A549 (cell line): ENCODE data around the gene RAB29. TPM values are rescaled to one million over a fixed set of nuclear protein-coding genes. Genes with fewer than 3 reads are reported as not detected.

Source experiments
- ATAC-seq, 2 experiments: fragments of 200-7000 bp in 1 of 2; fragments of >200 bp in 1 of 2; cut with Nextera tagmentation in 1 of 2; cut with Tn5 transposase in 1 of 2; 3 replicates each; pipeline versions ENCODE4 v1.8.0 to v1.9.1; 2018 to 2020; ENCODE audit warnings: mild to moderate bottlenecking in 1 of 2, moderate library complexity in 1 of 2
- CTCF ChIA-PET: fragments of 300-600 bp; sonication (Branson Sonifier 250); formaldehyde crosslinking; extraction: SDS; loops from one replicate; lab custom pipeline; 2021; ENCODE audit warnings: antibody characterized with exemption, inconsistent platforms; lab: Yijun Ruan, JAX
- POLR2A ChIA-PET: fragments of 350-600 bp; formaldehyde crosslinking; extraction: SDS; loops from one replicate; lab custom pipeline; 2021; ENCODE audit warnings: antibody characterized with exemption, inconsistent platforms; lab: Yijun Ruan, JAX
- DNase-seq, 2 experiments: peaks; one replicate each; pipeline versions ENCODE4 v3.0.0 to v3.0.0-alpha.2; 2011 to 2016; ENCODE audit warnings: low read depth in 1 of 2, low spot score in 1 of 2
- FAIRE-seq: peaks from 2 replicates; lab custom pipeline; 2011; peaks lifted over from hg19 to GRCh38; lab: Jason Lieb, UNC
- H3K27ac ChIP-seq, 2 experiments: fragments of >200 bp; sonication (Bioruptor Twin); formaldehyde crosslinking; 3 replicates each; pipeline ENCODE4 v1.5.1; 2016 to 2017
- H3K4me1 ChIP-seq: fragments of >200 bp; sonication (Bioruptor Twin); formaldehyde crosslinking; 3 replicates; pipeline ENCODE4 v1.6.1; 2016
- H3K4me2 ChIP-seq: fragments of >200 bp; sonication (Bioruptor Twin); formaldehyde crosslinking; 3 replicates; pipeline ENCODE4 v1.6.1; 2016
- H3K4me3 ChIP-seq: fragments of >200 bp; sonication (Bioruptor Twin); formaldehyde crosslinking; 3 replicates; pipeline ENCODE4 v1.5.1; 2016
- H3K9me3 ChIP-seq: fragments of >200 bp; sonication (Bioruptor Twin); formaldehyde crosslinking; 3 replicates; pipeline ENCODE4 v1.6.1; 2016
- ATOH8 ChIP-seq: fragments of 250-450 bp; sonication (Bioruptor Pico); IDR thresholded peaks from 2 replicates; pipeline ENCODE4 v1.5.0; 2020; ENCODE audit warnings: low read depth, mild to moderate bottlenecking, moderate library complexity
- BCL3 ChIP-seq: fragments of >200 bp; sonication (Bioruptor Twin); formaldehyde crosslinking; IDR thresholded peaks from 3 replicates; pipeline ENCODE4 v1.6.1; 2016
- BHLHE40 ChIP-seq: IDR thresholded peaks from 2 replicates; pipeline ENCODE4 v1.6.1; 2012; ENCODE audit warnings: low read depth, low read length, inconsistent platforms
- CBX2 ChIP-seq: fragments of 200-600 bp; sonication (generic); IDR thresholded peaks from 2 replicates; pipeline ENCODE4 v1.6.1; 2016; ENCODE audit warnings: low read depth, mild to moderate bottlenecking, borderline replicate concordance
- CBX8 ChIP-seq: fragments of 200-600 bp; sonication (generic); IDR thresholded peaks from 2 replicates; pipeline ENCODE4 v1.6.1; 2016
- CEBPB ChIP-seq, 2 experiments: fragments of >200 bp in 1 of 2; sonication (Bioruptor Twin) in 1 of 2; formaldehyde crosslinking in 1 of 2; IDR thresholded peaks; 2 replicates each; pipeline ENCODE4 v1.6.1; 2012 to 2016
- CHD2 ChIP-seq: fragments of 150-350 bp; IDR thresholded peaks from 2 replicates; pipeline ENCODE4 v1.6.1; 2014; ENCODE audit warnings: low read length; ENCODE audit not compliant: partially characterized antibody
- CHD4 ChIP-seq: fragments of 200-600 bp; sonication (generic); IDR thresholded peaks from 2 replicates; pipeline ENCODE4 v1.6.1; 2016; ENCODE audit warnings: antibody characterized with exemption, mild to moderate bottlenecking, borderline replicate concordance
- E2F6 ChIP-seq: IDR thresholded peaks from 2 replicates; pipeline ENCODE4 v1.6.1; 2012; ENCODE audit warnings: low read depth, borderline replicate concordance
- EHMT2 ChIP-seq: fragments of 200-600 bp; sonication (generic); IDR thresholded peaks from 2 replicates; pipeline ENCODE4 v1.6.1; 2016; ENCODE audit warnings: antibody characterized with exemption, low read depth, mild to moderate bottlenecking, moderate library complexity
- ELK1 ChIP-seq: fragments of 150-350 bp; IDR thresholded peaks from 2 replicates; pipeline ENCODE4 v1.6.1; 2014; ENCODE audit warnings: low read depth, mild to moderate bottlenecking, low read length
- EP300 ChIP-seq, 2 experiments: fragments of >200 bp; sonication (Bioruptor Twin); formaldehyde crosslinking; IDR thresholded peaks; 2 replicates in 1 of 2; 3 replicates in 1 of 2; pipeline ENCODE4 v1.6.1; 2016 to 2017
- FOSB ChIP-seq: fragments of 250-450 bp; sonication (Bioruptor Pico); IDR thresholded peaks from 2 replicates; pipeline ENCODE4 v1.5.0; 2020; ENCODE audit warnings: mild to moderate bottlenecking, moderate library complexity
- FOSL2 ChIP-seq, 2 experiments: fragments of 450-650 bp in 1 of 2; fragments of >200 bp in 1 of 2; sonication (Bioruptor Twin) in 1 of 2; formaldehyde crosslinking; IDR thresholded peaks; 2 replicates each; pipeline versions ENCODE4 v1.5.0 to v1.6.1; 2016 to 2020; ENCODE audit warnings: mild to moderate bottlenecking in 1 of 2, moderate library complexity in 1 of 2
- FOXS1 ChIP-seq: fragments of 250-450 bp; sonication (Bioruptor Pico); IDR thresholded peaks from 2 replicates; pipeline ENCODE4 v1.5.0; 2020; ENCODE audit warnings: mild to moderate bottlenecking, moderate library complexity
- HDAC2 ChIP-seq: fragments of 200-600 bp; sonication (generic); IDR thresholded peaks from 2 replicates; pipeline ENCODE4 v1.6.1; 2016
- HES2 ChIP-seq: fragments of >200 bp; sonication (Bioruptor Twin); formaldehyde crosslinking; IDR thresholded peaks from 2 replicates; pipeline ENCODE4 v1.6.1; 2016
- HOXB5 ChIP-seq: fragments of 250-450 bp; sonication (Bioruptor Pico); IDR thresholded peaks from 2 replicates; pipeline ENCODE4 v1.5.0; 2020; ENCODE audit warnings: mild to moderate bottlenecking, moderate library complexity
- JUNB ChIP-seq: fragments of >200 bp; sonication (Bioruptor Twin); formaldehyde crosslinking; IDR thresholded peaks from 2 replicates; pipeline ENCODE4 v1.6.1; 2016
- KDM5A ChIP-seq: fragments of 200-600 bp; sonication (generic); IDR thresholded peaks from 2 replicates; pipeline ENCODE4 v1.6.1; 2016; ENCODE audit warnings: antibody characterized with exemption, mild to moderate bottlenecking
- MAX ChIP-seq: IDR thresholded peaks from 2 replicates; pipeline ENCODE4 v1.6.1; 2012
- MAZ ChIP-seq: fragments of 150-350 bp; IDR thresholded peaks from 2 replicates; pipeline ENCODE4 v1.6.1; 2014; ENCODE audit warnings: antibody characterized with exemption, low read depth, low read length, borderline replicate concordance
- MYC ChIP-seq: IDR thresholded peaks from 2 replicates; pipeline ENCODE4 v1.6.1; 2012; ENCODE audit warnings: mild to moderate bottlenecking, inconsistent platforms, low read length, improper control_type of control experiment, borderline replicate concordance
- NFE2L2 ChIP-seq: fragments of 150-350 bp; conservative IDR thresholded peaks from 2 replicates; pipeline ENCODE4 v1.6.1; 2014; ENCODE audit warnings: low read length
- PHF8 ChIP-seq: fragments of 200-600 bp; sonication (generic); IDR thresholded peaks from 2 replicates; pipeline ENCODE4 v1.6.1; 2016; ENCODE audit warnings: low read depth, mild to moderate bottlenecking, antibody characterized with exemption, moderate library complexity, borderline replicate concordance
- POLR2AphosphoS2 ChIP-seq: conservative IDR thresholded peaks from 2 replicates; pipeline ENCODE4 v1.6.1; 2012; ENCODE audit warnings: low read length, improper control_type of control experiment, inconsistent platforms
- RAD21 ChIP-seq, 2 experiments: fragments of >200 bp in 1 of 2; sonication (Bioruptor Twin) in 1 of 2; formaldehyde crosslinking in 1 of 2; IDR thresholded peaks in 1 of 2; conservative IDR thresholded peaks in 1 of 2; 2 replicates in 1 of 2; 3 replicates in 1 of 2; pipeline ENCODE4 v1.6.1; 2012 to 2018; ENCODE audit warnings: inconsistent platforms in 1 of 2
- RARB ChIP-seq: fragments of 250-450 bp; sonication (Bioruptor Pico); IDR thresholded peaks from 2 replicates; pipeline ENCODE4 v1.8.0; 2021; ENCODE audit warnings: mild to moderate bottlenecking, moderate library complexity
- RCOR1 ChIP-seq: fragments of 150-350 bp; IDR thresholded peaks from 2 replicates; pipeline ENCODE4 v1.6.1; 2014; ENCODE audit warnings: antibody characterized with exemption, low read length, low read depth
- RFX5 ChIP-seq: fragments of 450-650 bp; IDR thresholded peaks from 2 replicates; pipeline ENCODE4 v1.7.1; 2014; ENCODE audit warnings: antibody characterized with exemption, mild to moderate bottlenecking, moderate library complexity
- RNF2 ChIP-seq: fragments of 200-600 bp; sonication (generic); IDR thresholded peaks from 2 replicates; pipeline ENCODE4 v1.6.1; 2016; ENCODE audit warnings: low read depth, mild to moderate bottlenecking, antibody characterized with exemption, moderate library complexity, borderline replicate concordance
- SMC3 ChIP-seq: fragments of >200 bp; sonication (Bioruptor Twin); formaldehyde crosslinking; IDR thresholded peaks from 3 replicates; pipeline ENCODE4 v1.6.1; 2018; ENCODE audit warnings: inconsistent platforms
- SREBF2 ChIP-seq: fragments of 450-650 bp; IDR thresholded peaks from 2 replicates; pipeline ENCODE4 v1.6.1; 2014; ENCODE audit warnings: mild to moderate bottlenecking, moderate library complexity
- TP53 ChIP-seq: fragments of 250-450 bp; sonication (Bioruptor Pico); IDR thresholded peaks from 2 replicates; pipeline ENCODE4 v1.5.0; 2021; ENCODE audit warnings: mild to moderate bottlenecking, moderate library complexity
- ZC3H11A ChIP-seq: fragments of 450-650 bp; IDR thresholded peaks from 2 replicates; pipeline ENCODE4 v1.6.1; 2014; ENCODE audit warnings: antibody characterized with exemption, mild to moderate bottlenecking
- ZFP36 ChIP-seq: fragments of 450-650 bp; IDR thresholded peaks from 2 replicates; pipeline ENCODE4 v1.6.1; 2014; ENCODE audit warnings: borderline replicate concordance; ENCODE audit not compliant: partially characterized antibody
- ZNF302 ChIP-seq: fragments of 250-450 bp; sonication (Bioruptor Pico); IDR thresholded peaks from 2 replicates; pipeline ENCODE4 v1.9.0; 2021; ENCODE audit warnings: inconsistent platforms, mild to moderate bottlenecking, moderate library complexity
- ZSCAN20 ChIP-seq: fragments of 250-450 bp; sonication (Bioruptor Pico); IDR thresholded peaks from 2 replicates; pipeline ENCODE4 v1.8.0; 2022; ENCODE audit warnings: mild to moderate bottlenecking, moderate library complexity
- WGBS: methylation state at CpG from one replicate; pipeline ENCODE4 v1.1.6; 2017; ENCODE audit errors: missing lambda C conversion rate; 5-methylcytosine and 5-hydroxymethylcytosine counted together
- polyA plus RNA-seq, 4 experiments: library from polyadenylated mRNA; depleted of rRNA in 3 of 4; stranded (reverse); fragments of >200 nt; fragmentation: RNase III in 1 of 4; extraction: RNeasy Plus Mini Kit Qiagen cat#74134 plus additional on column Dnase treatment in 1 of 4; gene quantifications; 2 replicates in 3 of 4; 3 replicates in 1 of 4; pipeline ENCODE4 v1.2.3, GENCODE V29; 2011 to 2017

Gene RAB29
- polyA plus RNA-seq, 2 of the 4 experiments (the other 2 are of a cell fraction) = 9.8 to 17.9 TPM

GRCh38 chr1:205750138-205751035 lies 24.9 kb downstream of the RAB29 start, which contains the start of gene NUCKS1:
Gene NUCKS1, minus strand, starts transcription at chr1:205750182. Its CDS starts 209 bp downstream, at chr1:205749973.
- Histone ChIP-seq H3K9me3 (no peaks in the 10 kb centered on the region), H3K4me1 (peaks cover 28% of the 10 kb centered on the region), H3K27ac (peak within 1 kb of the TSS; percentile 99 to 100), H3K4me2 (peak within 1 kb of the TSS; percentile 98), H3K4me3 (peak within 1 kb of the TSS; percentile 99)
- ATAC-seq = peak; percentile 86
- peak; percentile 86 to 100 for DNase-seq
- ChIA-PET CTCF (interaction anchor here (1.2 kb wide), 1 partner anchor 9 kb away, joined by 3 read pairs; no protein-coding TSS in a partner anchor), POLR2A (interaction anchor here (1.2 kb wide), 1 partner anchor 11 kb away, joined by 11 read pairs; no protein-coding TSS in a partner anchor)
- peak; percentile 95 for FAIRE-seq
- WGBS = under 1% methylated on average over 23 of the region's 27 CpGs
- no peak for TF ChIP-seq FOXS1 (CRISPR knock-in tag)
- no peak for TF ChIP-seq CBX2
- no peak for TF ChIP-seq ZNF302 (CRISPR knock-in tag)
- no peak for TF ChIP-seq SMC3
- no peak for TF ChIP-seq RFX5
- no peak for TF ChIP-seq CBX8
- peak; percentile 93 for TF ChIP-seq MAX
- no peak for TF ChIP-seq CEBPB (IDR thresholded peaks at IDR 0.05)
- no peak for TF ChIP-seq KDM5A
- no peak for TF ChIP-seq MAZ
- TF ChIP-seq RNF2 = no peak
- TF ChIP-seq MYC = peak; percentile 59; the same call in 1 of the 2 replicates
- TF ChIP-seq TP53 = no peak
- TF ChIP-seq BHLHE40 = no peak
- TF ChIP-seq RAD21 (conservative IDR thresholded peaks at IDR 0.05 in 1 of 2, IDR thresholded peaks at IDR 0.05 in 1 of 2) = no peak
- TF ChIP-seq ZFP36 = no peak
- no peak for TF ChIP-seq HOXB5 (CRISPR knock-in tag)
- TF ChIP-seq HDAC2 = peak; percentile 99
- TF ChIP-seq ELK1 = no peak
- TF ChIP-seq RARB = no peak
- TF ChIP-seq HES2 = no peak
- TF ChIP-seq POLR2AphosphoS2 = no peak
- peak; percentile 80 for TF ChIP-seq RCOR1
- peak; percentile 97 for TF ChIP-seq E2F6
- TF ChIP-seq FOSB (CRISPR knock-in tag) = no peak
- TF ChIP-seq NFE2L2 = no peak
- TF ChIP-seq ZC3H11A = no peak
- TF ChIP-seq JUNB = no peak
- TF ChIP-seq EP300 (IDR thresholded peaks at IDR 0.05) = no peak
- peak; percentile 100 for TF ChIP-seq CHD4
- TF ChIP-seq CHD2 = no peak
- TF ChIP-seq FOSL2 (IDR thresholded peaks at IDR 0.05) = no peak
- TF ChIP-seq FOSL2 (CRISPR knock-in tag; IDR thresholded peaks at IDR 0.05) = no peak
- TF ChIP-seq ZSCAN20 (CRISPR knock-in tag) = no peak
- no peak for TF ChIP-seq EHMT2
- TF ChIP-seq BCL3 = no peak
- TF ChIP-seq SREBF2 = no peak
- no peak for TF ChIP-seq ATOH8 (CRISPR knock-in tag)
- peak; percentile 31; the same call in 1 of the 2 replicates for TF ChIP-seq PHF8
